GM18498 (cell line): Measurements from ENCODE around the gene NOP9.

Source experiments
- ATAC-seq: cut with Tn5 transposase; IDR thresholded peaks from one replicate; pipeline ENCODE4 v1.9.1; 2021; ENCODE audit warnings: mild to moderate bottlenecking, moderate library complexity; ENCODE audit not compliant: unreplicated experiment

Gene NOP9, protein sequence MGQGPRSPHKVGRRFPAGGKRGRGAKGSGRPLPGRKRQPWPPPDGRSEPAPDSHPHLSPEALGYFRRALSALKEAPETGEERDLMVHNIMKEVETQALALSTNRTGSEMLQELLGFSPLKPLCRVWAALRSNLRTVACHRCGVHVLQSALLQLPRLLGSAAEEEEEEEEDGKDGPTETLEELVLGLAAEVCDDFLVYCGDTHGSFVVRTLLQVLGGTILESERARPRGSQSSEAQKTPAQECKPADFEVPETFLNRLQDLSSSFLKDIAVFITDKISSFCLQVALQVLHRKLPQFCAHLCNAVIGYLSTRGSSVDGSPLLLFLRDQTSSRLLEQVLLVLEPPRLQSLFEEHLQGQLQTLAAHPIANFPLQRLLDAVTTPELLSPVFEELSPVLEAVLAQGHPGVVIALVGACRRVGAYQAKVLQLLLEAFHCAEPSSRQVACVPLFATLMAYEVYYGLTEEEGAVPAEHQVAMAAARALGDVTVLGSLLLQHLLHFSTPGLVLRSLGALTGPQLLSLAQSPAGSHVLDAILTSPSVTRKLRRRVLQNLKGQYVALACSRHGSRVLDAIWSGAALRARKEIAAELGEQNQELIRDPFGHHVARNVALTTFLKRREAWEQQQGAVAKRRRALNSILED

DNA sequence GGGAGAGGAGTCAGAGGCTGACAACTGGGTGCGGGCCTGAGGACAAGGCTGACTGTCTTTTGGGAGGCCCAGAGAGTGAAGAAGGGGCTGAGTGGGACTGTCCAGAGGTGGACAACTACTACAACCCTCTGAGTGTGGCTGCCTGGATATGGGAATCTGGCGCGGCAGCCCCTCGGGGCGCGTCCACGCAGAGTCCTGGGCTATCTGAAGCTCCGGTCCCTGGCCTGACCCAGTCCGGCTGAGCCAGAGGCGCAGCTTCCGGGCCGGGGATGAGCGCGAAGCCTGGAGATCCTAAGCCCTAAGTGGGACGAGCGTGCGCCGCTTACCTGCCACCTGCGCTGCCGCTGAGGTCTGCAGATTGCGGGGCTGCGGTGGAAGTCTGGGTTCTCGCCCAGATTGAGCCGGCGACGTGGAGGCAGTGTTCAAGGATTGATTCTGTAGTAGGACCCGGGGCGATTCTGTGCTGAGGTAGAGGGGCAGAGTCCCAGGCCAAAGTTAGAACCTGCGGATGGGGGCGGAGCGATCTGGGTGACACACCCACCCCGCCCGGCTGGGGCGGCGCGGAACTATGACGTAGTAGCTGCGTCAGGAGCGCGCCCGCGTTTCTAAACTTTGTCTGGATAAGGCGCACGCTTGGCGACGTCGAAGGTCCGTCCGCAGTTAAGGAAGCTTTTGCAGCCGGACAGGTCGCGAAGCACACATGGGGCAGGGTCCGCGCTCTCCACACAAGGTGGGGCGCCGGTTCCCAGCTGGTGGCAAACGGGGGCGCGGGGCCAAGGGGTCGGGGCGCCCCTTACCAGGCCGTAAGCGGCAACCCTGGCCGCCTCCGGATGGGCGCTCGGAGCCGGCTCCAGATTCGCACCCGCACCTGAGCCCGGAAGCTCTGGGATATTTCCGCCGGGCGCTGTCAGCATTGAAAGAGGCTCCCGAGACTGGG is at the start of gene NOP9, which contains the start of gene DHRS1:
TSS of gene NOP9 (plus strand) at position 596 of the 937 bp plus-strand sequence. CDS start at position 701, 105 bp downstream.
TSS of gene DHRS1 (minus strand) at position 526 of the 937 bp plus-strand sequence. CDS start 674 bp downstream, outside the sequence.
- peak; percentile 79 for ATAC-seq

DNA sequence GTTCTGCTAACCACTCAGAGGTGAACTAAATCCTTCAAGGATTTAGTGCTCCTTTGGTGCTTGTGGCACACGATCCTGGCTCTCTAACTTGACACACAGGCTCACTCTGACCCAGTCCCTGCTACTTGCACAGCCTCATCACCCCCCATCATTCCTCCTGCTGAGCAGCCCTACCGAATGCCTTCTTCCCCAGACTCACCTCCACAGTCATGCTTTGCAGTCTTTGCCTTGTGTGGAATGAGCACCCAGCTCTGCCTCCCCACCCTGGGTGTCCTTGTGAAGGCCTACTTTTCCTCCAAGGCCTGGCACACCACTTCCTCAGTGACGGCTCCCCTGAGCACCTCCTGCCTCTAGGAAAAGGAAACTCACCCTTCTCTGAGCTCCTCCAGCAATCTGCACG is 49.3 kb upstream of the NOP9 start:
- ATAC-seq, result no peak

DNA sequence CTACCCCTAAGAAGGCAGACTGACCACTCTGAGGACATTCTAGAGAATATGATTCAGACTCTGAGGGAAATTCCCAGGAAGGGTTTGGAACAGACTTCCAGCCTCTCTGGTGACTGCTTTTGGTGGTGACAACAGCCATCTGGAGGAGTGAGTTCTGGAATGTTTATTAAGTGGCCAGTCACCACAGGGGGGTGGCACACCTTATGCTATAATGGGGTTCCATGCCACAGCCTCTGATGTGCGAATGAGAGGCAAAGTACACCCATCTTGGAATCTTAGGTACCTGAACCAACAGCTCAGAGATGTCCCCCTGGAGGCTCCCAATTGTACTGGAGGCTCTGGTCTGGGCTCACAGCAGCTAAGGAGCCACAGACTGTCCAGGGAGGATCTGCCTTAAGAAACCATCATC is 47.8 kb upstream of the NOP9 start:
- no peak for ATAC-seq

DNA sequence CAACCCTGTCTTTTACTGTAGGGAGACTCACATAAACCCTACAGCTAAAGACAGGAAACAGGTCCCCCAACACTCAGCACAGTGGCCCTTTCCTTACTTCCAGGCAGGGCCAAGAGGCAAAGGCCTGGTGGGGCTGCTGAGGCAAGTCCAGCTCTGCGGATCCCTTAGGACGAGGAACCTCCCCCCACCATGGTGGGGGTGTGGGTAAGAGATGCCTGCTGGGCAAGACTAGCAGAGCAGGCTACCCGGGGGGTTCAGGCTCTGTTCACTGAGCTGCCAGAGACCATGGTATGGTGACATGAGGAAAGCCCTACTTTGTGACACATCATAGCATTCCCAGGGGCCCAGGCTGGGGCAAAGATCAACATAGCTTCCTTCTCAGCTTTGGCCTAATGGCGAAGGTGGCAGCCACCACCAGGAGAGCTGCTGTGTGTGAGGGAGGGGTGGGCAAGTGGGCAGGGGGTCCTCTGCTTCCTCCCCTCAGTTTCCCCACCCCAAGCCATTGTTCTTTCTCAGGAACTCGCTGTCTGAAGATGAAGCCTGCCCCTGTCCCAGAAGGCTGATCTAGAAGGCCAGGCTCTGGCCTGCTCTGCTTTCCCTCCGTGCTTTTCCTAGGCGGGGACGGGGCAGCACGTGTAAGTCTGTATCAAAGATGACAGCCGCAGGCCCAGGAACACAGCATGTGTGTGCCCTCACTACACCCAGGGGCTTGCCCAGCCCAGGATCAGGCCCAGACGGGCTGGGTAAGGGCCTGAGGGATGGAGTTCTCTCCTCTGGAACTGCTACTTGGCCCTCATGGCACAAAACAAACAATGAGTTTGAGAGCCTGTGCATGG is 47.1 kb upstream of the NOP9 start:
- ATAC-seq, result no peak

DNA sequence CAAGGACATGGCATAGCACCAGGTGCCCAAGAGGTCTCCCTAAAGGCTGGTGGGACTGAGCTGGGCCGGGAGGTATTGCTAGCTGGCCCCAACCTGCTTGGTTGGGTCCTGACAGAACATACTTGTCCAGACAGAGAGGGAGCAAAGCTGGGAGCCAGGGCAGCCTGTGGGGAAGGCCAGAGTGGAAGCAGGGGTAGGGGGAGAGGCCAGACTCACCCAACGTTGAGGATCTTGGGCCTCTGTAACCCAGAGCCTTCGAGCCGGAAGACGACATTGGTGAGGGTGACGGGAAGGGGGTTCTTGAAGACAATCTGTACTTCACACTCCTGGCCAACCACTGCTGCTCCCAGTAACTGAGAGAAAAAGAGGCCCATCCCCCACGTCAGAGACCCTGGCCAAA is 45.7 kb upstream of the NOP9 start:
- ATAC-seq, result no peak

DNA sequence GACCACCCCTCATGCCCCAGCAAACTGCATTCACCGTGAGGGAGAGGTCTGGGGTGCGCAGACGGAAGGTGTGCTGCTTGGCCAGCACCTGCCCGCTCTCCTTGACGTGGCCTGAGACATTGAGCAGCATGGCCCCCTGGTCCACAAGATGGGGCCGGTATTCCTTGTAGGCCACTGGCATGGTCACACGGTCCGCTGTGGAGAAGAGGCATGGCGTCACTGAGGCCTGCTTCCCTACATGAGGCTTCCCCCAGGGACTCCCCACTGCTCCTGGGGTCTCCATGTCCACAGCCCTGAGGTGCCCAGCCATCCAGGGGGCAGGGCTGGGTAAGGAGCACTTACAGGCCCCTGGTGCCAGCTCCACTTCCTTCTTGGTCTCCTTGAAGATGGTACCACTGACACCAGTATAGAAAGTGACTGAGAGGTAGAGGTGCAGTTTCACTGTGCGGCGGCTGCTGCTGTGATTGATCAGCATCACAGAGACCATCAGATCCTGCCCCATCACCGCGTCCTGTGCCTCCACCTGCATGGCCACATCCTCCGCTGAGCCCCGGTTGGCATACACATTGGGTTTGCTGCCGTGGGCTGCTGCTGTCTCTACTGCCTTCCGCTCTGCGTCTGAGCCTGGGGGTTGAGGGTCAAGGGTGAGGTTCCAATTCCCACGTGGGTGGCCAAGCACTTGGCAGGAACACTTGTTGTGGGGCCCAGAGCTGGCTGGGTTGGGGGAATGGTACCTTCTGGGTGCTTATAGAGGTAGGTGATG is 44.8 kb upstream of the NOP9 start:
- ATAC-seq, result no peak

DNA sequence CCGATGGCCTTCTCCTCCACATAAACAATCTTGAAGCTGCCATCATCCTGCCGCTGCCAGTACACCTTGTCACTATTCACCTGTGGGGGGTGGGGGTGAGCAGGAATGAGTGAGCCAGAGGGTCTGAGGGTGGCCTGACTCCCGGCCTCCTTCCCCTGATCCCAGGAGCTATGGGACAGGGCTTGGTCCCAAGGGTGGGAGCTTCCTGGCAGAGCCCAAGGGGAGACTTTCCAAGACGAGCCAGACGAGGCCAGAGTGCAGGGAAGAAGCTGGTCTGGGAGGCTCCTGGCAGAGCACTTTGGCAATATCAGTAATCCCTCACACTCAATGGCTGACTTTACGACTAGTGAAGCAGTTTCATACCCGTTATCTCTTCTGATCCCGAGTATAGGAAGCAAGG is 44.2 kb upstream of the NOP9 start:
- no peak for ATAC-seq

DNA sequence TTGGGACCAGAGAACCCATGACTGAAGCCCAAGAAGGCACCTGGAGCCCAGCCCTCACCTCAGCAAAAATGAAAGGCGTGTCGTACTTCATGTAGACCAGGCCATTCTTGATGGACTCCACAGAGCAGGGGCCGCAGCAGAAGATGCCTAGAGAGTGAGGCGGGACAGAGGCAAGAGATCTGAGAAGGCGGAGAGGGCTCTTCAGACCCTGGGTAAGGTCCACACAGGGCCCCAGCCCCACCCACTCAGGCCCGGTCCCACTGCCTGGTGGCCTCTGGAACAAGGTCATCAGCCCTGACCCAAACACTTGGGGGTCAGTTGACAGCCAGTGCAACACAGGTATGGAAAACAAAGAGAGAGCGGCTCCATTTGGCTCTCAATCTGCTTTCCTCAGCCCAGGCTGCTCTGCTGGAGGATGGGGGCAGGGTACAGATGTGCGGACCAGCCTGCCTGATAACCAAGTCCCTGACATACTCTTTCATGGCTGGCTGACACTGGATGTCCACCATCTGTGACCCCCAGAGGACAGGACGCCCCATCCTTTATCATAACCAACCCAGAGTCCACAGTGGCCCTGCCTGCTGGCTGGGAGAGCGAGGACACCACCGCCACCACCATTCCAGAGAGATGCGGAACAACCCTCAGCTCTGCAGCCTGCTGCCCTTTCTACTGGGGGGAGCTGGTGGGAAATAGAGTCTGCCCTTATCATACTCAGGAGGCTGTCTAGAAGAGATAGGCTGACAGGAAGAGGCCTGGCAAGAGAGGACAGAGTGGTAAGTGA is 43.5 kb upstream of the NOP9 start:
- no peak for ATAC-seq

DNA sequence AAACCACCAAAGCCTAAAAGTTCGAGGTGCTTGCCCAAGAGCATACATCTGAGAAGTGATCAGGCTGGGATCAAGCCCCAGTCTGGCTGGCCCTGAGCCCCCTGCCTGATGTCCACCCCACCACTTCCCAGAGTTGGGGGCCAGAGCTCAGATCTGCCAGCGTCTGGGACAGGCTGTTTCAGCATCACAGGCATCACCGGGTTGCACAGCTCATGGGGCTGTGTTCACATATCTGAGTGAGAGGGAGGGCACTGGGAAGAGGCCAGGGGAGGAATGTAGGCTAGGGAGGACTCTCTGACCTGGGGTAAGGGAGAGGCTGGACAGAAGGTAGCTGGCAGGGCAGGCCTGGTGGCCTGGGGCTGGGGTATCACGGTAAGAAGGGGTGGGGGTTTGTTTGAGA is 42.7 kb upstream of the NOP9 start:
- ATAC-seq, result no peak

DNA sequence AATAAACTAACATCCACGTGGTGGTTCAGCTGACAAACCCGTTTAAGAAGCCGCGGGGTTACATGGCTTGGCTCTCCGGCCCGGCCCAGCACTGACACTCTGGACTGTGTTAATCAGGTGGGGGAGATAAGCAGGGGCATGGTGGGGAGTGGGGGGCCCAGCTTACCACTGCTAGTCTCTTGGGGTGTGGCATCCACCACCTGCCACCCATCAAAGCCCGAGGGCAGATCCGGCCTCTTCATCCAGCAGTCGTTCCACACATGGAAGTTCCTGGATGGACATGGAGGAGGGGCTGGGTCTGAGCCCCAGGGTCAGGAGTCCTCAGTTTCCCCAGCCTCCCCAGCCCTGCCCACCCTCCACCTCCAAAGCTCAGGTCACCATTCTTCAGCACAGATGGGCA is 41.5 kb upstream of the NOP9 start:
- ATAC-seq, result no peak

DNA sequence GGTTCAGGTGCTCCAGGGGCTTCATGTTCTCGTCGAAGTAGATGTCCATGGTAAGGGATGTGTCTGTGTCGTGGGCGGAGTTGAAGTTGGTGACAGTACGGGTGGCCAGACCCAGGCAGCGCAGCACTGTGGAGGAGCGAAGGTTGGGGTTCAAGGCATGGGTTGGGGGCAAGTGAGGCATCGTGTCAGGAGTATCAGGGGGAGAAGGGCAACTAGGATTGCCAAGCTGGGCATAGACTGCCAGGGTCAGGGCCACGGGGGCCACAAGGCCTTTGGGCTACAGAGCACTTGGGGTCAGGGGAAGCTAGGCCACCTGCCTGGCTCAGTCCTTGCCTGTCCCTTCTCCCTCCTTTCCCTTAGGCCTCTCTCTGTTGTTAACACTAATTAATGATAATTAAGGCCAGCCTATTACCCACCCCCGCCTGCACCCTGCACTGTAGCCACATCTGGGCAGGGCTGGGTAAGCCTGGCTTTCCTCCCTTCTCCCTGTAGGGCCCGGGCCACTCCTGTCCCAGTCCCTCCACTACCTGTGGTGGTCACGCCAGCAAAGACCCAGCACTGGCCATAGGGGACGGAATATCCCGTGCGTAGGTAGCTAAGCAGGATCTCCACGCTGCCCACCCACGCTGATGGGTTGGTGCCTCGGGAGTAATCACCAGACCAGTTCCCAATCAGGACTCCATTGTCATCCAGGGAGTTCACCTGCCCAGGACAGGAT is 40.9 kb upstream of the NOP9 start:
- no peak for ATAC-seq

DNA sequence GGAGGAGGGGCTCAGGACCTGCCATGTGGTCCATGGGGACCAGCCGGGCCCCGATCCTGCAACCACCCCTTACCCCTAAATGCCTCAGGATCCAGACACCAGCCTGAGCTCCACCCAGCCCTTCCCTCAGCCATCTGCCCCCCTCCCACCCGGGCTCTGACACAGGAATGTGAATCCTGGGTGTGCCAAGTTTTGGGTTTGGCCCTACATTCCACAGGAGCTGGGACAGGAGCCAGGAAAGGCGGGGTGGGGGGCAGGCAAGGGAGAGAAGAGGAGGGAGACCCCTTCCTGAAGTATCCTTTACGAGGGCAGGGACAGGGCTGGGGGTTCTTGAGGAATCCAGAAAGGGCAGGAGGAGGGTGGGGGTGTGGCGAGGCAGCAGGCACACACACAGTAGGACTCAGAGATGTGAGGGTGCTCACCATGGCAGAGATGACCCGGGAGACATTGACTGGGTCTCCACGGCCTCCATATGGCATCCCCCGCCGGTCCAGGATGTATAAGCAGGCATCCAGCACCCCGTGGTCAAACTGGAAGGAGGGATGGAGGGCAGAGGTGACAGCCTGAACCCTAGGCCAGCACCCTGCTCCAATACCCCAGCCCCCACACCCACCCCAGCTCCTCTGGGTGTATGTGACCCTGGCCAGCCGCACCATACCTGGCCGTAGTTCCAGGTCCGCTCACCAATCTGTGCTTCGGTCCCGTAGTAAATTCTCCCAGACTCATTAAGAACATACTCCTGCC is 40.2 kb upstream of the NOP9 start:
- no peak for ATAC-seq

DNA sequence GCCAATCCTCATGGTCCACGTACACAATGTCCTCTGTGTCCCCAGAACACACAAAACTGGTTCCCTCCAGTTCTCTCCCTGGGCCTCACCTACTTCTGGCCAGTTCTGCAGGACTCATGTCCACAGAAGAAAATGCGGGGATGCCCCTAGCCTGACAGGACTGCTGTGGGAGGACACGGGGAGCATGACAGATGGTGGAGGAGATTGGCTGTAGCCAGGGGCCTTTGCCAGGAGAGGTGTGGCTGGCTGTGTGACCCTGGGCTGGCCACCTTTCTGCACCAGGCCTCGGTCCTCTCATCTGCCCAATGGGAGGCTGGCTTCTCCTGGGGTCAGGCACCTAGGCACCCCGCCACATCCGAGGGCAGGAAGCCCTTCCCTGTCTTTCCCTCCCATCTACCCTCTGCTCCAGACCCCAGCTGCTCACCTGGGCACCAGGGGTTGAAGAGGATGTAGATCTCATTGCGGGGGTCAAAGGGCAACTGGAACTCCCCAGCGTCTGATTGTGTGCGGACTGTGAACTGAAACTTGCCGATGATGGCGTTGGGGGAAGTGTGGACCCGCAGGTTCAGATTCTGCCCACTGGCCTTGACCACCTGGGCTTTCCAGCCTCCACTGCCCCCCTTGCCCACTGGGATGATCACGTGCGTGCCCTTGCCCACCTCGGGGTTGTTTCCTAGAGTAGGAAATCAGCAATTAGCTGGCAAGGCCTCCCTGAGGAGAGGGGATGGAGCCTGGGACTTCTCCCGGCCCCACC is 39.4 kb upstream of the NOP9 start:
- ATAC-seq, result no peak

DNA sequence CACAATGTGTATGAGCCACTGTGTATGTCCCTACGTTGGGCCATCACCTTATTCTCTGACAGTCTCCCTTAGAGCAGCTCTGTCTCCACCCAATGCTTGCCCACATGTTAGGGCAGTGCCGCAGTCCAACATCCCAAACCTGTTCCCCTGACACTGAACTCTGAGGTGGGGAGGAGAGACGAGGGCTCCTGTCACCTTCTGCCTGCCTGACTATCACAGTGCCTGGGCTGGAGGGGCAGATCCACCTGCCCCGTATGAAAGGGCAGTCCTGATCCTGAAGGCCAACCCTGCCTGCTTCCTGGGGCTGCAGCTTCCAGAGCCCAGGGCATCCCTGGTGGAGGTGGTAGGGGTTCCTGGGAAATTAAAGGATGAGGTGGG is 38.9 kb upstream of the NOP9 start:
- ATAC-seq, result no peak

DNA sequence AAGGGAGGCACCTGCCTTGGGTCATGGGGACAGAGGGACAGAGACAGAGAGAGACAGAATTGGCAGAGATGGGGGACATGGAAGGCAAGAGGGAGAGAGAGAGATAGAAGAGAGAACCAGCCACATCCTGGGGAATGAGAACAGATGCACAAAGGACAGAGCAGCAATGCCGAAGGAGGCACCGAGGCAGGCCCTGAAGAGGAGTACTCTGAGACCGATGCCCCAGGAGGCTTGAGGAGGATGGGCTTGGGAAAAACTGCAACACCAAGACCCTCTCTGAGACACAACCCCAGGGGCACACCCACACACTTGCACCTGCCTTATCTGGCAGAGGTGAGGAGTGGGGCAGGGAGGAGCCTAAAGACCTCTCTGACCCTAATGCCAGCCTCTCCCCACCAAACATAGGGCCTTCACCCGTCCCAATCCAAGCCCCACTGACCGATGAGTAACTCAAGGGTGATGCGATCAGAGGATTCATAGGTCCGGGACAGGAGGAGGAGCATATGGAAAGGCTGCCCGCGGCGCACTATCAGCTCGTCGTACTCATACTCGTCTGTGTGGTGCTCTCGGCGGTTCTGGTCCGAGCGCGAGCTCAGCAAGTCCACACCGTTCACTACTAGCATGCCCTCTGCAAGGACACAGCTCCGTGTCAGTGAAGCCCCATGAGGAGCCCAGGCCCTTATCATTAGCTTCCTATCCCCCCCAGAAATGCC is 38.2 kb upstream of the NOP9 start:
- no peak for ATAC-seq

DNA sequence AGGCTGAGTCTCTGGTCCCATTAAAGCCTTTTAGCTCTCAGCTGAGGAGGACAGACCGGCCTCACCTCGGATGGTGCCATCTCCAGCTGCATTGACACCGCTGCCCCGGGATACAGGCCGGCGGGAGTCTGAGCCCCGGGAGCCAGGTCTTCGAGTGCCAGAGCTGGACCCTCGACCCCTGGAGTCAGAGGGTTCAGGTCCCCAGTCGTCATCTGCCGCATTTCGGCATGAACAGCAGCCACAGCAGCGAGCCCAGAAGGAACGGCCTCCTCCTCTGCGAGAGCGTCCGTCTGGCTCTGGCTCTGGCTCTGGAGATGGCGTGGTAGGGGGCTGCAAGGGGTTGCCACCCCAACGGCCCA is 37.7 kb upstream of the NOP9 start:
- no peak for ATAC-seq
